Peyer's patch (tissue), 4 donors: ENCODE results near the gene IQSEC3.
"Not testable (repeated sequence)": the region's sequence is repeated elsewhere in the genome, so short reads cannot be mapped to it uniquely, and the experiment has no call there.

Experiments used
- POLR2A ChIP-seq, 2 donors: fragments of 450-650 bp; IDR thresholded peaks; one replicate each; pipeline ENCODE4 v1.5.1; 2017; ENCODE audit warnings: antibody characterized with exemption in 2 of 2, mild to moderate bottlenecking in 2 of 2, moderate library complexity in 2 of 2
- TF ChIP-seq, protein P1 (sequence below), 6 experiments: fragments of 450-650 bp in 4 of 6; fragments of 200-600 bp in 2 of 6; sonication (generic) in 1 of 6; IDR thresholded peaks; one replicate each; pipeline ENCODE4 v1.5.1; 2017 to 2019; ENCODE audit warnings: antibody characterized with exemption in 6 of 6, mild to moderate bottlenecking in 3 of 6, moderate library complexity in 1 of 6

DNA sequence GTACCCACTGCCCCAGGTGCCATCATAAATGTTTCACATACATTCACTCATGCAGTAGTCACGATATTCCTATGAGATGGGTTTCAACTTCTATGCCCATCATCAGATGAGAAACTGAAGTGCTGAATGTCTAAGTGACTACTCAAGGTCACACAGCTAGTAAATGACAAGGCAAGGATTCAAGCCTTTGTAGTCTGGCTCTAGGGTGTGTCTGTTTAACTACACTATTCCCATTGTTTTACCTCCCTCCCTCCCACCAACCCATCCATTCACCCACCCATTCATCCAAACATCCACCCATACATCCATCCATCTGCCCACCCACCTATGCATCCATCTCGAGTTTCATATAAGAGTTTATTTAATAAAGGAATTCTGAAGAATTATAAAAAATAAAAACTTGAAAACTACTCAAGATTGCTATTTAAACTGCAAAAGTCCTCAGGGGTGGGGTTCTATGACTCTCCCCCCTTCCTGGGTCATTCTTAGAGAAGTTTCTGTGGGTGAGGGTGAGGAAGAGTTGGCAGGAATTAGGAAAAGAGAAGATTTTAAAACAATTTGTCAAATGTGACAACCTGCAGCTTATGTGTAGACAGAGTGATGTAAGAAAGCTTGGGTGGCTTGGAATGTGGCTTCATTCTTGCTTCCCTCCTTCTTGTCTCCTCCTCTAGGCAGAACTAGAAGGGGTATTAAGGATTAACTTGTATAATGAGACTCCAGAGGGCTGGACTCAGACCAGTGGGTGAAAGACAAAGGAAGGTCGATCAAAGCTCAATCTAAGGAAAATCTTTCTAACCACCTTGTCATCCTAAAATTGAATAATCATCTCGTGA, 13.4 kb upstream of the IQSEC3 start:
- TF ChIP-seq POLR2A (IDR thresholded peaks at IDR 0.05): not testable (repeated sequence)
- TF ChIP-seq, protein P1, sequence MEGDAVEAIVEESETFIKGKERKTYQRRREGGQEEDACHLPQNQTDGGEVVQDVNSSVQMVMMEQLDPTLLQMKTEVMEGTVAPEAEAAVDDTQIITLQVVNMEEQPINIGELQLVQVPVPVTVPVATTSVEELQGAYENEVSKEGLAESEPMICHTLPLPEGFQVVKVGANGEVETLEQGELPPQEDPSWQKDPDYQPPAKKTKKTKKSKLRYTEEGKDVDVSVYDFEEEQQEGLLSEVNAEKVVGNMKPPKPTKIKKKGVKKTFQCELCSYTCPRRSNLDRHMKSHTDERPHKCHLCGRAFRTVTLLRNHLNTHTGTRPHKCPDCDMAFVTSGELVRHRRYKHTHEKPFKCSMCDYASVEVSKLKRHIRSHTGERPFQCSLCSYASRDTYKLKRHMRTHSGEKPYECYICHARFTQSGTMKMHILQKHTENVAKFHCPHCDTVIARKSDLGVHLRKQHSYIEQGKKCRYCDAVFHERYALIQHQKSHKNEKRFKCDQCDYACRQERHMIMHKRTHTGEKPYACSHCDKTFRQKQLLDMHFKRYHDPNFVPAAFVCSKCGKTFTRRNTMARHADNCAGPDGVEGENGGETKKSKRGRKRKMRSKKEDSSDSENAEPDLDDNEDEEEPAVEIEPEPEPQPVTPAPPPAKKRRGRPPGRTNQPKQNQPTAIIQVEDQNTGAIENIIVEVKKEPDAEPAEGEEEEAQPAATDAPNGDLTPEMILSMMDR (IDR thresholded peaks at IDR 0.05): not testable (repeated sequence)
